GM12864 (cell line): ENCODE data around the gene TUBB1.

Experiments used
- DNase-seq: peaks from one replicate; pipeline ENCODE4 v3.0.0-alpha.2; 2011; ENCODE audit warnings: low read depth
- H3K4me3 ChIP-seq: 2 replicates; pipeline ENCODE4 v1.5.1; 2011; ENCODE audit warnings: mild to moderate bottlenecking, low read depth, low read length, control low read depth
- TF ChIP-seq, protein P1 (sequence below): IDR thresholded peaks from 2 replicates; pipeline ENCODE4 v1.5.1; 2011; ENCODE audit warnings: low read depth, mild to moderate bottlenecking, moderate library complexity, low read length, control low read depth, inconsistent platforms; ENCODE audit errors: missing control alignments

The TUBB1 gene

DNA sequence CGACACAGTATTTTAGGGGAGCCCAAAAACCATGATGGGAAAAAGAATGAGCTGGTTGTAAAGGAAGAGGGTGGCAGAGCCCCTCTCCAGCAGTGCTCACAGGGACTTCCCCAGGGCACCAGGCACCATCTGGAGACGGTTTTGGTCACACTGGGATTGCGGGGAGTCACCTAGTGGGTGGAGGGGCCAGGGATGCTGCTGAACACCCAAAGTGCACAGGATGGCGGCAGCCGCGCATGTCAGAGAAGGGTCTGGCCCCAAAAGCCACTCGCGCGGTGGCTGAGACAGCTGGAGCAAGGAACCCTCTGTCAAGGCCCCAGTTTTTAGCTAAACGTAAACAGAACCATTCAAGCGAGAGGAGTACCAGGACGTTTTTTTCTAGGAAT lies 23.0 kb upstream of the TUBB1 start:
- TF ChIP-seq, protein P1, sequence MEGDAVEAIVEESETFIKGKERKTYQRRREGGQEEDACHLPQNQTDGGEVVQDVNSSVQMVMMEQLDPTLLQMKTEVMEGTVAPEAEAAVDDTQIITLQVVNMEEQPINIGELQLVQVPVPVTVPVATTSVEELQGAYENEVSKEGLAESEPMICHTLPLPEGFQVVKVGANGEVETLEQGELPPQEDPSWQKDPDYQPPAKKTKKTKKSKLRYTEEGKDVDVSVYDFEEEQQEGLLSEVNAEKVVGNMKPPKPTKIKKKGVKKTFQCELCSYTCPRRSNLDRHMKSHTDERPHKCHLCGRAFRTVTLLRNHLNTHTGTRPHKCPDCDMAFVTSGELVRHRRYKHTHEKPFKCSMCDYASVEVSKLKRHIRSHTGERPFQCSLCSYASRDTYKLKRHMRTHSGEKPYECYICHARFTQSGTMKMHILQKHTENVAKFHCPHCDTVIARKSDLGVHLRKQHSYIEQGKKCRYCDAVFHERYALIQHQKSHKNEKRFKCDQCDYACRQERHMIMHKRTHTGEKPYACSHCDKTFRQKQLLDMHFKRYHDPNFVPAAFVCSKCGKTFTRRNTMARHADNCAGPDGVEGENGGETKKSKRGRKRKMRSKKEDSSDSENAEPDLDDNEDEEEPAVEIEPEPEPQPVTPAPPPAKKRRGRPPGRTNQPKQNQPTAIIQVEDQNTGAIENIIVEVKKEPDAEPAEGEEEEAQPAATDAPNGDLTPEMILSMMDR, result no peak
- no peak overlapping the region for H3K4me3 ChIP-seq
- DNase-seq, result no peak

DNA sequence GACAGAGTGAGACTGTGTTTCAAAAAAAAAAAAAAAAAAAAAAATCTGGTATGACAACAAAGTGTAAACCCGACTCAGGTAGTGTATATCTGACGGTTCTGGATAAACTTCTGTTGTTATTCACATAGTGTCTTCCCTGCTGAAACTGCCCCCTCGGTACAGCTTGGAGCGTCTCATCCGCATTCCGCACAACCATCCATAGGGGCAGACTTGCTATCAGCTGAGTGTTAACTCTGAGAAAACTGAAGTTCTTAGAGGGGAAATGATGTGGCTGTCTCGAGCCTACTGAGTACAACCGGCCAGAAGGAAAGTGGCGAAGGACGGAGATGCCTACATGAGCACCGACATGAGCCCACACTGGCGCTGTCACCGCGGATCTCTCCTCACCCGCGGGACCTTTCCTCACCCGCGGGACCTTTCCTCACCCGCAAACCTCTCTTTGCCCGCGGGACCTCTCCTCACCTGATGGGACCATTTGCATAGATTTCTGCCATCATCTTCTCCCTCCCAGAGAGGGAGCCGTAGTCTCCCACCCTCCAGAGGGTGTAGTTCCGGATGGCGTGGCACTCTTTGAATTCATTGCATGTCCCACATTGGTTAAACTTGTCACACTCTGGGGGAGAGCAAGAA lies 22.0 kb upstream of the TUBB1 start:
- no peak overlapping the region for H3K4me3 ChIP-seq
- no peak for DNase-seq
- TF ChIP-seq, protein P1, result no peak

DNA sequence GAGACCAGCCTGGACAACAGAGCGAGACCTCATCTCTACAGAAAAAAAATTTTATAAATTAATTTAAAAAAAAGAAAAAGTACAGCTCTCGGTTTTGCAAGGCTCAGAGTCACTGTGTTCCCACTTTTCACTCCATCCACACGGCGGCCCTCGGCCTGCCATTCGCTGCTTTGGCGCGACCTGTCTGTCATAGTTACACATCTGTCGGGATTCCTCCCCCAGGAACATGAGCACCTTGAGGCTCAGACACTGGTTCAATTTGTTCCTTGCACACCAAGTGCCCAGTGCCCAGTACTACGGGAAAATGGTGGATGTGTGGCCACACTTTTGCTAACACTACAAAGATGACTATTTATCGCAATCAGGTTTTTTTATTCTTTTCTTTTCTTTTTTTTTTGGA lies 20.6 kb upstream of the TUBB1 start:
- DNase-seq, result no peak
- H3K4me3 ChIP-seq, result no peak overlapping the region
- TF ChIP-seq, protein P1, result no peak

DNA sequence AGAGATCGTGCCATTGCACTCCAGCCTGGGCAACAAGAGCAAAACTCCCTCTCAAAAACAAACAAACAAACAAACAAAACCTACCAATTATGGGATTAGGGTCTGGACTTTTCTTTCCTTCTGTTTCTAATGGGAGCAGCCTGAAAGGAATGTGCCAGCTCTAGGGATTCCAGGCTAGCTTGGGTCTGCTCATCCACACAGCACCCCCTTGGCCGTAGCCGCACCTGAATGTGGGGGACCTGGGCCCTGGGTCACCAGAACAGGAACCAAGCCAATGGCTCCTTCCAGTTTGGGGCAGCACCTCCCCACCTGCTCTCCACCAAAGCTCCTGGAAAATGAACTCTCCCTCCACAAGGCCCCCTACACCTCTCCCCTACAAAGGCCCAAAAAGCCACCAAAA lies 18.9 kb upstream of the TUBB1 start:
- DNase-seq, result no peak
- H3K4me3 ChIP-seq, result no peak overlapping the region
- TF ChIP-seq, protein P1, result no peak

DNA sequence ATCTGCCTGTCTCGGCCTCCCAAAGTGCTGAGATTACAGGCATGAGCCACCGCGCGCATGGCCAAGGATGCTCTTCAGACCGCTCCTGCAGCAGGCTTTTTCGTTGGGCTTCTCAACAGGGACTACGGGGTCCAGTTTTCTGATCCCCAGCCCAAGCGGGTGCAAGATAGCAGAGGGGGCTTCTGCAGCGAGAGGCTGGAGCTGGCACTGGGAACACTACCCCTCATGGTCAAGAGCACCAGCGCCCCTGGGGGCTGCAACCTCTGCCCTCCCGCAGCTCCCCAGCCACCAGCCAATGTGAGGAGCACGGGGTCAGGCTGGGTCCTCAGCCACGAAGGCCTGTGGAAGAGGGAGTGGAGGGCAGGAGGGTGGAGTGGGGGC lies 18.2 kb upstream of the TUBB1 start:
- no peak overlapping the region for H3K4me3 ChIP-seq
- DNase-seq, result no peak
- TF ChIP-seq, protein P1, result no peak

DNA sequence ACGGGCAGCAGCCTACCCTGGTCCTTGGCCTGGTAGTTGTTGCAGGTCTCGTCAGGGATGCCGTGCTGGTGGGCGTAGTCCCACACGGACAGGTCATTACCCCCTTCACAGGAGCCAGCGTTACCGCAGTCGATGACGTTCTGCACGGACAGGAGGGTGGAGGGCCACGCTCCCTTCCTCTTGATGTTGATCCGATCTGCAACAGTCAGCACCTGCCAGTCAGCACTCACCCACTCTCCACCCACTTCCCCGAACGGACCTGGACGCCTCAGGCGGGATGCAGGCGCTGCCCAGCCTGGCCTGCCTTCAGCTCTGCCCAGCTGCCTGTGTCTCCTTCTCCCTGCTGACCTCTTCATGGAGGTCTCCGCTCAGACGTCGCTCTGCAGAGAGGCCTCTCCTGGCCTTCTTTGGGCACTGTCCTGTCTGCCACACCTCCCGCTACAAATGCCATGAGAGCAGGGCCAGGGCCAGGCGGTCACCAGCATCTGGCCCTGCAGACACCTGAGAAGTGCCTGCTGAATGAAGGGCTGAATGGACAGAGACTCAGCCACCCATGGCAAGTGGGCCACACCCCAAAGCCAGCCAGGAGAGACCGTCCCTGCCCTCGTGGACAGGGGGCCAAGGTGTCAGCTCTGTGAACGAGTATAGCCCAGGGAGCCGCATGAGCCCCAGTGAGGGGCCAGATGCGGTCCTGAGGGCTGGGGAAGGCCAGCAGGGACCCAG lies 17.6 kb upstream of the TUBB1 start:
- no peak for DNase-seq
- TF ChIP-seq, protein P1, result no peak
- no peak overlapping the region for H3K4me3 ChIP-seq

DNA sequence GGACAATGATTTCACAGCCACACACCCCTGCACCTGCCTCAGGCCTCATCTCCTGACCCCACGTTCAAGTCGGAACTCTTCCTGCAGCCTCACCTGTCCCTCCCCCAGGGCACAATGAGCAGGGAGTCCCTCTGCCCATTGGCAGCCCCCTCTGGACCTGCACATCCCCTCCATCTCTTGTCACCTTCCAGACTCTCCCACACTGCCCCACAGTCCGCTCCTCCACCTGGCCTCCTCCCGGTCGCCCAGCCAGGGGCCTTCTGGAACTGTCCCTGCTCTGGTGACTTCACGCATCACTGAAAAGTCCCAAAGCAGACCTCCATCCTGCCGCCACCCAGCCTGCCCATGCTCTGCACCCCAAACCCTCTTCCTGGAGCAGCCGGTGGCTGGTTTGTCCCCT lies 16.8 kb upstream of the TUBB1 start:
- no peak for DNase-seq
- TF ChIP-seq, protein P1, result no peak
- H3K4me3 ChIP-seq, result no peak overlapping the region
